KOPT-K1 (cell line): Measurements from ENCODE around the gene FUT4.
"Not testable (repeated sequence)": the region's sequence is repeated elsewhere in the genome, so short reads cannot be mapped to it uniquely, and the experiment has no call there.

Source experiments
- H3K27ac ChIP-seq: fragments of 200-600 bp; sonication (generic); 2 replicates; pipeline ENCODE4 v1.5.1; 2016; ENCODE audit warnings: antibody characterized with exemption, mild to moderate bottlenecking, low read depth, low read length; ENCODE audit not compliant: poor library complexity, severe bottlenecking
- H3K36me3 ChIP-seq: fragments of 200-600 bp; sonication (generic); 2 replicates; pipeline ENCODE4 v1.5.1; 2017; ENCODE audit warnings: antibody characterized with exemption, mild to moderate bottlenecking, low read length, moderate library complexity; ENCODE audit not compliant: insufficient read depth
- H3K9me3 ChIP-seq: fragments of 200-600 bp; sonication (generic); 2 replicates; pipeline ENCODE4 v1.5.1; 2017; ENCODE audit warnings: antibody characterized with exemption, low read length, mild to moderate bottlenecking; ENCODE audit not compliant: insufficient read depth, poor library complexity, severe bottlenecking

FUT4 gene

GRCh38 chr11:94549146-94549545 is 5.4 kb downstream of the FUT4 start:
- H3K9me3 ChIP-seq: no peaks in the 10 kb centered on the region
- no peak overlapping the region for H3K27ac ChIP-seq
- H3K36me3 ChIP-seq: peaks cover 34% of the 10 kb centered on the region

- Histone ChIP-seq H3K27ac (no peak overlapping the region), H3K9me3 (no peaks in the 10 kb centered on the region), H3K36me3 (peaks cover 34% of the 10 kb centered on the region)
Measured at GRCh38 chr11:94550513-94550912, 6.8 kb downstream of the FUT4 start.

- H3K9me3 ChIP-seq: no peaks in the 10 kb centered on the region
- H3K36me3 ChIP-seq: peaks cover 10% of the 10 kb centered on the region
- H3K27ac ChIP-seq: no peak overlapping the region
Measured at GRCh38 chr11:94553938-94554337, 10.2 kb downstream of the FUT4 start.

GRCh38 chr11:94555752-94556329 is 12.1 kb downstream of the FUT4 start:
- not testable (repeated sequence) for H3K27ac ChIP-seq, H3K36me3 ChIP-seq, H3K9me3 ChIP-seq

- Histone ChIP-seq H3K9me3 (no peaks in the 10 kb centered on the region), H3K36me3 (no peaks in the 10 kb centered on the region), H3K27ac (no peak overlapping the region)
Measured at GRCh38 chr11:94557421-94557820, 13.7 kb downstream of the FUT4 start.

GRCh38 chr11:94557992-94558391 is 14.3 kb downstream of the FUT4 start:
- Histone ChIP-seq H3K36me3 (no peaks in the 10 kb centered on the region), H3K27ac (no peak overlapping the region), H3K9me3 (no peaks in the 10 kb centered on the region)

GRCh38 chr11:94558468-94558867 is 14.7 kb downstream of the FUT4 start:
- Histone ChIP-seq H3K27ac (no peak overlapping the region), H3K9me3 (no peaks in the 10 kb centered on the region), H3K36me3 (no peaks in the 10 kb centered on the region)

- H3K36me3 ChIP-seq: no peaks in the 10 kb centered on the region
- no peaks in the 10 kb centered on the region for H3K9me3 ChIP-seq
- no peak overlapping the region for H3K27ac ChIP-seq
Measured at GRCh38 chr11:94558932-94559331, 15.2 kb downstream of the FUT4 start.

- H3K36me3 ChIP-seq: no peaks in the 10 kb centered on the region
- H3K9me3 ChIP-seq: no peaks in the 10 kb centered on the region
- H3K27ac ChIP-seq: no peak overlapping the region
Measured at GRCh38 chr11:94559361-94559760, 15.6 kb downstream of the FUT4 start.

- Histone ChIP-seq H3K9me3 (no peaks in the 10 kb centered on the region), H3K36me3 (no peaks in the 10 kb centered on the region), H3K27ac (no peak overlapping the region)
Measured at GRCh38 chr11:94560834-94561233, 17.1 kb downstream of the FUT4 start.

GRCh38 chr11:94563176-94563847 is 19.6 kb downstream of the FUT4 start:
- no peaks in the 10 kb centered on the region for H3K9me3 ChIP-seq
- H3K27ac ChIP-seq: no peak overlapping the region
- no peaks in the 10 kb centered on the region for H3K36me3 ChIP-seq

GRCh38 chr11:94563848-94564467 is 20.2 kb downstream of the FUT4 start:
- no peak overlapping the region for H3K27ac ChIP-seq
- no peaks in the 10 kb centered on the region for H3K36me3 ChIP-seq
- no peaks in the 10 kb centered on the region for H3K9me3 ChIP-seq

GRCh38 chr11:94567181-94567670 is 23.5 kb downstream of the FUT4 start, which contains the start of gene PIWIL4:
Gene PIWIL4 (plus strand): TSS chr11:94567368. CDS start chr11:94567519, 151 bp downstream.
- H3K36me3 ChIP-seq: no peaks in the 10 kb centered on the region
- H3K27ac ChIP-seq: no peak within 1 kb of the TSS
- no peaks in the 10 kb centered on the region for H3K9me3 ChIP-seq

GRCh38 chr11:94568200-94568599 is 24.5 kb downstream of the FUT4 start:
- Histone ChIP-seq H3K36me3 (no peaks in the 10 kb centered on the region), H3K27ac (no peak overlapping the region), H3K9me3 (no peaks in the 10 kb centered on the region)

GRCh38 chr11:94568717-94569116 is 25.0 kb downstream of the FUT4 start:
- Histone ChIP-seq H3K27ac (no peak overlapping the region), H3K36me3 (no peaks in the 10 kb centered on the region), H3K9me3 (no peaks in the 10 kb centered on the region)

GRCh38 chr11:94572975-94573374 is 29.3 kb downstream of the FUT4 start:
- not testable (repeated sequence) for H3K36me3 ChIP-seq, H3K27ac ChIP-seq, H3K9me3 ChIP-seq
